ENCODE results near the gene CNNM1. TPM values are rescaled to one million over a fixed set of nuclear protein-coding genes. Genes with fewer than 3 reads are reported as not detected.
A peak's percentile ranks its signal among the peaks of the same experiment; 100 is the strongest.

CNNM1 gene
- total RNA-seq, 1 experiment from 2014 or later, result not detected

DNA sequence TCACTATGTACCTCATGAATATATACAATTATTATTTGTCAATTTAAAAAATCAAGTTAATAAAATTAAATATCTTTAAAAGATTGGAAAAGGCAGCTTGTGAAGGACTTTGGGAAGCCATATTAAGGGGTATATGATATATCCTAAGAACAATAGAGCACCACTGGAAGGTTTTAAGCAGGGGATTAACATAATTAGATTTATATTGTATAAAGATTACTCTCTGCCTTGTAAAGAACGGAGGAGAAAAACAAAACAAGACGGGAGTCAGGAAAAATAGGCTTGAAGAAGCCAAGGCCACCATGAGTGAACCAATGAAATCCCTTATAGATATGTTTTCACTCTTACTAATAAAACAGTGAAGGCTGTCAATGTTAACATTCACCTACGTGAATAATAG, 11.1 kb upstream of the CNNM1 start:
- TF ChIP-seq EZH2 (IDR thresholded peaks at IDR 0.05; ENCODE audit: low read depth), result no peak
- TF ChIP-seq, protein P1, sequence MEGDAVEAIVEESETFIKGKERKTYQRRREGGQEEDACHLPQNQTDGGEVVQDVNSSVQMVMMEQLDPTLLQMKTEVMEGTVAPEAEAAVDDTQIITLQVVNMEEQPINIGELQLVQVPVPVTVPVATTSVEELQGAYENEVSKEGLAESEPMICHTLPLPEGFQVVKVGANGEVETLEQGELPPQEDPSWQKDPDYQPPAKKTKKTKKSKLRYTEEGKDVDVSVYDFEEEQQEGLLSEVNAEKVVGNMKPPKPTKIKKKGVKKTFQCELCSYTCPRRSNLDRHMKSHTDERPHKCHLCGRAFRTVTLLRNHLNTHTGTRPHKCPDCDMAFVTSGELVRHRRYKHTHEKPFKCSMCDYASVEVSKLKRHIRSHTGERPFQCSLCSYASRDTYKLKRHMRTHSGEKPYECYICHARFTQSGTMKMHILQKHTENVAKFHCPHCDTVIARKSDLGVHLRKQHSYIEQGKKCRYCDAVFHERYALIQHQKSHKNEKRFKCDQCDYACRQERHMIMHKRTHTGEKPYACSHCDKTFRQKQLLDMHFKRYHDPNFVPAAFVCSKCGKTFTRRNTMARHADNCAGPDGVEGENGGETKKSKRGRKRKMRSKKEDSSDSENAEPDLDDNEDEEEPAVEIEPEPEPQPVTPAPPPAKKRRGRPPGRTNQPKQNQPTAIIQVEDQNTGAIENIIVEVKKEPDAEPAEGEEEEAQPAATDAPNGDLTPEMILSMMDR (conservative IDR thresholded peaks at IDR 0.05), result no peak
- Histone ChIP-seq H3K36me3 (ENCODE audit: low read depth) (no peaks in the 10 kb centered on the region), H3K9me3 (ENCODE audit: insufficient read depth, low read depth) (no peaks in the 10 kb centered on the region), H3K4me1 (replicated peaks; ENCODE audit: insufficient read depth) (no peaks in the 10 kb centered on the region), H3K27me3 (ENCODE audit: insufficient read depth, low read depth) (peaks cover 5% of the 10 kb centered on the region; the same call in 1 of the 2 replicates), H3K4me3 (no peak overlapping the region), H3K27ac (no peak overlapping the region), H3K9me2 (ENCODE audit: insufficient read depth) (no peaks in the 10 kb centered on the region), H3K4me2 (no peak overlapping the region), H2AFZ (no peak overlapping the region), H3K79me2 (ENCODE audit: low read depth) (no peaks in the 10 kb centered on the region), H3F3A (ENCODE audit: insufficient read depth, low read depth) (no peaks in the 10 kb centered on the region), H4K20me1 (ENCODE audit: insufficient read depth) (no peaks in the 10 kb centered on the region)
- POLR2A ChIA-PET (ENCODE audit: unreplicated experiment), result no interaction called here
- no TSS peak for BruUV-seq (replicated peaks)
- DNase-seq, result no peak
- intact Hi-C loops (cut with micrococcal nuclease; ENCODE audit: unreplicated experiment), result no loop called here
- CTCF ChIA-PET, result no interaction called here

DNA sequence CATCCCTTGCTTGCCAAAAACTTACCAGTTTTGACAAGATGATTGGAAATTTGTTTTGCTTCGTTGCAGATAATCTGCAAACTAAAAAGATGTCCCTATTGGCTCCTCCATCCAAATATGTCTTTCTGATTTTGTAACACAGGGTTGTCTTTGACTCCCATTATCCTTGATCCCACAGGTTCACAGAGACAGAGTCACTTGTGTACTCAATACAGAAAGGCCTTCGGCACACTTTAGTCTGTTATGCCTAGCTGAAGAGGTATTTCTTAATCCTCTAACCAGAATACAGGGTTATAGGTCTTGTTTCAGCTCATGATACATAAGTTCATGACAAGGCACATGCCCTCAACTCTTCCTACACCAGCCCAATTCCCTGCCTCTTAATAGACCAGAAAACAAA, 10.7 kb upstream of the CNNM1 start:
- Histone ChIP-seq H4K20me1 (ENCODE audit: insufficient read depth) (no peaks in the 10 kb centered on the region), H3F3A (ENCODE audit: insufficient read depth, low read depth) (no peaks in the 10 kb centered on the region), H3K79me2 (ENCODE audit: low read depth) (no peaks in the 10 kb centered on the region), H3K4me2 (no peak overlapping the region), H3K4me1 (replicated peaks; ENCODE audit: insufficient read depth) (no peaks in the 10 kb centered on the region), H3K36me3 (ENCODE audit: low read depth) (no peaks in the 10 kb centered on the region), H2AFZ (no peak overlapping the region), H3K9me2 (ENCODE audit: insufficient read depth) (no peaks in the 10 kb centered on the region), H3K27me3 (ENCODE audit: insufficient read depth, low read depth) (peaks cover 5% of the 10 kb centered on the region; the same call in 1 of the 2 replicates), H3K9me3 (ENCODE audit: insufficient read depth, low read depth) (no peaks in the 10 kb centered on the region), H3K4me3 (no peak overlapping the region), H3K27ac (no peak overlapping the region)
- no TSS peak for BruUV-seq (replicated peaks)
- ChIA-PET POLR2A (ENCODE audit: unreplicated experiment) (no interaction called here), CTCF (no interaction called here)
- no peak for DNase-seq
- intact Hi-C loops (cut with micrococcal nuclease; ENCODE audit: unreplicated experiment), result no loop called here
- TF ChIP-seq, protein P1 (conservative IDR thresholded peaks at IDR 0.05), result no peak
- TF ChIP-seq EZH2 (IDR thresholded peaks at IDR 0.05; ENCODE audit: low read depth), result no peak

DNA sequence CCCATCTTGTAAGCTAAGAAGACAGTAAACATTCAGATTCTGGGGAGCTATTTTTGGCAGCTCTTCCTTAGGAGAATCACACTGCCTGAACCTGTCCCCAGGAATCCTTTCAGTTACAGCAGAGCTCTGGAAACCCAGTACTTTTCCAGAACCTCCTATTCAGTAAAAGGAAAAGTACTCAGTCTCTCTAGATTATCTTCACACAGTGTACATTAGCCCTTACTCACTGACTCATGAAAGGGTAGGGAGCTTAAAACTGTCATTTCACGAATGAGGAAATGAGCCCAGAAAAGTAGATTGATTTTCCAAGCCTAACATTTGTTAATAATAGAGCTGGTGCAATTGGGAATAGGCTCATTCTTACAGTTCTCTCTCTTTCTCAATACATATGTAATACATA, 3.9 kb upstream of the CNNM1 start:
- DNase-seq, result peak in 1 of 2 experiments; percentile 58
- H3K79me2 ChIP-seq (ENCODE audit: low read depth), result no peaks in the 10 kb centered on the region
- TF ChIP-seq, protein P1 (conservative IDR thresholded peaks at IDR 0.05), result no peak
- TF ChIP-seq EZH2 (IDR thresholded peaks at IDR 0.05; ENCODE audit: low read depth), result no peak
- intact Hi-C loops (cut with micrococcal nuclease; ENCODE audit: unreplicated experiment), result no loop called here
- CTCF ChIA-PET, result no interaction called here
- H3K9me2 ChIP-seq (ENCODE audit: insufficient read depth), result no peaks in the 10 kb centered on the region; the same call in 1 of the 2 replicates
- no peak overlapping the region for H3K27ac ChIP-seq
- no peak overlapping the region for H3K4me2 ChIP-seq
- H3K4me3 ChIP-seq, result no peak overlapping the region
- no TSS peak for BruUV-seq (replicated peaks)
- no peaks in the 10 kb centered on the region for H4K20me1 ChIP-seq (ENCODE audit: insufficient read depth)
- H3K36me3 ChIP-seq (ENCODE audit: low read depth), result no peaks in the 10 kb centered on the region
- no peaks in the 10 kb centered on the region for H3K4me1 ChIP-seq (replicated peaks; ENCODE audit: insufficient read depth)
- no peak overlapping the region for H2AFZ ChIP-seq
- POLR2A ChIA-PET (ENCODE audit: unreplicated experiment), result no interaction called here
- no peaks in the 10 kb centered on the region for H3F3A ChIP-seq (ENCODE audit: insufficient read depth, low read depth)
- H3K9me3 ChIP-seq (ENCODE audit: insufficient read depth, low read depth), result no peaks in the 10 kb centered on the region
- H3K27me3 ChIP-seq (ENCODE audit: insufficient read depth, low read depth), result no peaks in the 10 kb centered on the region; the same call in 1 of the 2 replicates
